HG02981 (cell line): ENCODE results near the gene CDC5L.

Experiments
- ATAC-seq: cut with Tn5 transposase; IDR thresholded peaks from one replicate; pipeline ENCODE4 v1.9.1; 2021; ENCODE audit warnings: mild to moderate bottlenecking, moderate library complexity; ENCODE audit not compliant: unreplicated experiment

The CDC5L gene

DNA sequence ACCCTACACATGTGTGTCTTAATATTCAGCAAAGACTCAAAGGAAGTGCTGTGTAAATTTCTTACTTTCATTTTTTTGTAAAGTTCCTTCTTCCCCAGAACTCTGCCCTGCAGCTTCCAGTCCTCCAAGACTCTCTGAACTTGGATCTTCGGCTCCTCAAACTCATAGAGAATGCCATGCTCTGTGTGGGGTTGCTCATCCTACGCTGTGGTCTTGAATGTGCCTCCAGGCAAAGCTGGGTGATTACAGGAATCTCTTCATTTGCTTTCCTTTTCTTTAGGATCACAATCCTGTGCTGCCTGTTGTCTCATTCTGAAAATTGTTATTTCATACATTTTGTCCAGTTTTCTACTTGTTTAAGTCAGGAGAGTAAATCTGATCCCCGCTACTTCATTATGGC, 14.5 kb upstream of the CDC5L start:
- no peak for ATAC-seq

GRCh38 chr6:44373787-44374186, 13.7 kb upstream of the CDC5L start:
- ATAC-seq: no peak

DNA sequence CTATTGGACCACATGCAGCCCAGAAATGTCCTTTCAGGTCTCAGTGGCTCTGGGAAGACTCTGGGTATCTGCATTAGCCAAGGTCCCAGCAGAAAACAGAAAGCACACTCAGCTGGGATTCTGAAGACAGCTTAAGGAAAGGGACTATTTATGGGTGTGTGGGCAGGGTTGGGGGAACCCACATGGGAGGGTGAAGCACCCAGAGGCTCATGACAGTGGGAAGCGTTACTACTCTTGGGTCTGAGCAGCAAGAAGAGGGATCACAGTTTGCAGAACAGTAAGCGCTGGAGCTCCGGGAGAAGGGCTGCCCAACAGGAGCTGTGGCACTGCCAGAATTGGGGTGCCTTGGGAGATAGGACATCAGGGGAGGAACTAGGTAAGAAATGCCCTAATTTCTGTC, 12.4 kb upstream of the CDC5L start:
- ATAC-seq: no peak

DNA sequence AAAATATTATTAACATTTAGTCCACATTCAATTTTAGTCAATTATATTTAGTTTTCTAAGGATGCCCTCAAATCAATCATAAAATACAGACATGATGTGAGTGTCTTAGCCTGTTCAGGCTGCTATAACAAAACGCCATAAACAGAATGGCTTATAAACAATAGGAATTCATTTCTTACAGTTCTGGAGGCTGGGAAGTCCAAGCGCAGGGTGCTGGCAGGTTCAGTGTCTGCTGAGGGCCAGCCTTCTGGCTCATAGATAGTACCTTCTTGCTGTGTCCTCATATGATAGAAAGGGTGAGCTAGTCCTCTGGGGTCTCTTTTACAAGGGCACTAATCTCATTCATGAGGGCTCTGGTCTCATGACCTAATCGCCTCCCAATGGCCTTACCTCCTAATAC, 10.0 kb upstream of the CDC5L start:
- ATAC-seq: no peak

DNA sequence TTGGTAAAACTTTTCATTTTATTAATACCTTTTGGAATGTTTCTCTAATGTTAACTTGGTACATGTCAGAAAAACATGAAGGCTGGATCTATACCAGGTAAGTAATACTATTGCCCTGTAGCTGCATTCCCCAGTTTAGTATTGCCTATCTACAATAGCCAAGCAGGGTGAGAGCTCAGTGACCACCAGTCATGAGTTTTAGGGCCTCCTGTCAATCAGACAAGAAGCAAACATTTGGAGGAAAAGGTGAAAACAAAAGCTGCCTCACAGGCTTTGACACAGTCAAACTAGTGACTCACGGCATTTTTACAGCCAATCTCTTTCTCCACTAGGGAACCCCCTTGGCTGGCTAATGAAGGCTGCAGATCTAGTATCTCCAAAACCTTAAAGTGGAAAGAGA, 9.5 kb upstream of the CDC5L start:
- no peak for ATAC-seq

GRCh38 chr6:44381739-44382138, 5.8 kb upstream of the CDC5L start:
- no peak for ATAC-seq

- ATAC-seq: no peak
Observed at GRCh38 chr6:44386364-44386928, 1.1 kb upstream of the CDC5L start.

DNA sequence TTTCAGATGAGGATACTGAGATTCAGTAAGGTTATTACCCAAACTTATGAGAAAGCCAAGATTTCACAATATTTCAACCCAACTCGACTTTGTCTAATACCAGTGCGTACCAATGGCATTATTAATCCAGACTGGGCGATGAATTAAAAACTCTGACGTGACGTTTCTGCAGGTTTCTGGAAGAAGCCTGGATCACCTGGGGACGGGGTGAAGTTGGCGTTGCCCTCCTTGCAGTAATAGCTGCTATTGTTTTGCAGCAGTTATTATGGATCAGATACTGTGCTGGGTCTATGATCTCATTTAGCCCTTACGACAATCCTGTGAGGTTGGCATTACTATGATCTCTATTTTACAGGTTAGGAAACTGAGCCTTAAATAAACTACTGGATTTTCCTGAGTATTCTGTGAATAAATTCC, 569 bp upstream of the CDC5L start:
- no peak for ATAC-seq

DNA sequence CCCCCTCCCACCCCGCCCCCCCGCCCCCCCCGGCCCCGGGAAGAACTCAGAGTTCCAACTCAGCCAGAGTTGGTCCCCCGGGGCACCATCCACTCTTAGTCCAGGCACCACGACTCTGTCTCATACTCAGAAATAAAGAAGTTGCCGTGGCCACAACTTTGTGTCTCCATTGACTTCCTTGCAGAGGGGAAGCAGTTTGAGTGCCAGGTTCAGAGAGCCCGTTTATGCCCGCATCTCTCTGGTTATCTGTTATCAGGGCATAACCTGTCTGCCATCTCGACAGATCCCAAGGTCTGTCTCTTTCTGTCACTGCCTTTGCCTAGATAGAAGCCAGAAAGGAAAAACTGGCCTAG, 605 bp downstream of the CDC5L start:
- ATAC-seq: no peak

- ATAC-seq: no peak
Observed at GRCh38 chr6:44388887-44389286, 1.4 kb downstream of the CDC5L start.

- ATAC-seq: no peak
Observed at GRCh38 chr6:44390158-44390683, 2.7 kb downstream of the CDC5L start.

DNA sequence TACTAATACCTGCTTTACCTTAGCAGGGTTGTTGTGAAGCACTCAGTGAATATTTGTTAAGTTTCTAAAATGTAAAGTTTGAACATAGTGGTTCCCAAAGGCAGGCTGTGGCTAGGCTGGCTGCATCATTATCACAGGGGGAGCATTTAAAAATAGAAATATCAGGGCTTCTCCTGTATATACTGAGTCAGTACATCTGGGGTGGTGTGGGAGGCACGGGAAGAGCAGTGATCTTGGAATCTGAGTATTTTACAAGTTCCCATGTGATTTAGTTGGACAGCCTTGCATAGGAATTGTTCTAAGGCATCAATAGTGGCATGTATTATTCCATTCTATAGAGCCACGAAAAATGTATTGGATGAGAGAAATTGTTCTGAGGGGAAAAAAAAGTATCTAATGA, 8.0 kb downstream of the CDC5L start:
- no peak for ATAC-seq

DNA sequence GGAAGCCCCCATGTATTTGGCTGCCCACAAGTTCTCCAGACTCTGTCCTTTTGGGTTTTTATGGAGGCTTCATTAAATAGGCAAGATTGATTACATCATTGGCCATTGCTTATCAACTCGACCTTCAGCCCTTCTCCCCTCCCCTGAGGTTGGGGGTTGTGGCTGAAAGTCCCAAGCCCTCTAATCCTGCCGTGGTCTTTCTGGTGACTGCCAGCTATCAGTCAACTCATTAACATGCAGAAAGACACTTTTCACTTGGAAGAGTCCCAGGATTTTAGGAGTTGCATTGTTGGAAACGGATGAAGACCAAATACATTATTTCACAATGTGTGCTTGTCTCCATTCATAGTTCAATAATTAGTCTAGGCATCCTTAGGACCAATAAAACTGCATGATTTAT, 9.5 kb downstream of the CDC5L start:
- no peak for ATAC-seq

GRCh38 chr6:44397424-44398164, 10.1 kb downstream of the CDC5L start:
- ATAC-seq: no peak

DNA sequence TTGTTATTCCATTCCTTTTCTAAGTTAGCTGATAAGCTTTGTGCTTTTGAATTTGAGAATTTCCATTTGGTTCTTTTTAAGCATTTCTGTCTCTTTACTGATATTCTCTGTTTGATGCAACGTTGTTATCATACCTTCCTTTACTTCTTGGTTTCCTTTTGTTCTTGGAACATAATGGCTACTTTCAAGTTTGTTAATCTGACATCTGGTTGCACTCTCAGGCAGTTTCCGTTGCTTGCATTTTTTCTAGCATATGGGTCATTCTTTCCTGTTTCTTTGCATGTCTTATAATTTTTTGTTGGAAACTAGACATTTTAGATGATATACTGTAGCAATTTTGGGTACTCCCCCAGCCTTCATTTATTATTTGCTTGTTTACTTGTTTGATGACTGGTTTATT, 12.5 kb downstream of the CDC5L start:
- no peak for ATAC-seq

DNA sequence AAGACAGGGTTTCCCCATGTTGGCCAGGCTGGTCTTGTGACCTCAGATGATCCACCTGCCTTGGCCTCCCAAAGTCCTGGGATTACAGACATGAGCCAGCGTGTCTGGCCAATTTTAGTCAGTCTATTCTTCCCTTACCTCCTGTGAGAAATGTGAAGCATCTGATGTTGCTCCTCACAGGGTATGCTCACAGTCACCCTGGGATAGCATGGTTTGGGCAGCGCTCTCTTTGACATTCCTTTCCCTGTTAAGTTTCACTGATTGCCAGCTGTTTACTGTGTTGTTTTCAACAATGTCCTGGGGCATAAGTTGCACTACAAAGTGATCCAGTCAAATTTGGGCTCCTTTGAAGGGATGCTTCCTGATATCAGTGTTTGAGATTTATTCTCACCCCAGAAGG, 13.1 kb downstream of the CDC5L start:
- no peak for ATAC-seq

DNA sequence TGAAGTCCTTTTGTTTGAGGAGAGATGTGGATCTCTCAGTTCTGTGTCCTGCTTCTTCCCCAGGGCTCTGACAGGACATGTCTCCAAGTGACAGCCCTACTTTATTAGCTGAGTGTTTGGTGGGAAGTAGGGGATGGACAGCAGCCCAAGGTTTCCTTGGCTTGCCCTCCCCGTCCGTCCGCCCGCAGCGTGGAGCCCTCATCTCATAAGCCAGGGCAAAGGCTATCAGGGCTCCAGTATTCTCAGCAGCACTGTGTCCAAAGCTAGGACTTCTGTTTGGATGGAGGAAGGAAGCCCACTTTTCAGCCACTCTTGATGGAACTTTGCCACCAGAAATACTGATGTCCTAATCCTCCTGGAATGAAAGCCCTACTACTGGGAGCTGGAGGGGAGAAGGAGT, 13.6 kb downstream of the CDC5L start:
- ATAC-seq: no peak

GRCh38 chr6:44404022-44404714, 16.7 kb downstream of the CDC5L start:
- ATAC-seq: no peak

- no peak for ATAC-seq
Observed at GRCh38 chr6:44404715-44405099, 17.2 kb downstream of the CDC5L start.

- ATAC-seq: no peak
Observed at GRCh38 chr6:44407951-44408670, 20.6 kb downstream of the CDC5L start.

GRCh38 chr6:44409207-44409794, 21.8 kb downstream of the CDC5L start:
- no peak for ATAC-seq
